MCF 10A (cell line): ENCODE data around the gene EHMT1. TPM values are rescaled to one million over a fixed set of nuclear protein-coding genes. Genes with fewer than 3 reads are reported as not detected.

ENCODE experiments used
- BruUV-seq: library from RNA; stranded (reverse); fragments of 400-500 nt; replicated peaks from 2 replicates; lab custom pipeline; 2021; lab: Mats Ljungman, UMichigan
- CTCF ChIA-PET: fragments of 300-600 bp; sonication (Branson Sonifier 250); formaldehyde crosslinking; extraction: SDS; loops from one replicate; lab custom pipeline; 2021; ENCODE audit warnings: antibody characterized with exemption, inconsistent platforms; lab: Yijun Ruan, JAX
- POLR2A ChIA-PET: fragments of 300-600, 350-650 bp; sonication (Branson Sonifier 250); formaldehyde crosslinking; extraction: SDS; loops from one replicate; lab custom pipeline; 2020; ENCODE audit warnings: antibody characterized with exemption, inconsistent platforms; lab: Yijun Ruan, JAX
- DNase-seq: peaks from one replicate; pipeline ENCODE4 v3.0.0-alpha.2; 2018; ENCODE audit not compliant: unreplicated experiment
- H3K27ac Mint-ChIP-seq: one replicate; pipeline ENCODE4 v1.8.0; 2022; ENCODE audit warnings: mild to moderate bottlenecking, low read depth, mixed read lengths; ENCODE audit not compliant: unreplicated experiment
- H3K27me3 Mint-ChIP-seq: one replicate; pipeline ENCODE4 v1.8.0; 2022; ENCODE audit warnings: mixed read lengths; ENCODE audit not compliant: insufficient read depth, unreplicated experiment
- H3K36me3 Mint-ChIP-seq: one replicate; pipeline ENCODE4 v1.8.0; 2022; ENCODE audit warnings: mild to moderate bottlenecking, moderate library complexity, mixed read lengths; ENCODE audit not compliant: insufficient read depth, unreplicated experiment
- H3K4me1 Mint-ChIP-seq: one replicate; pipeline ENCODE4 v1.8.0; 2022; ENCODE audit warnings: mixed read lengths; ENCODE audit not compliant: insufficient read depth, unreplicated experiment
- H3K4me3 Mint-ChIP-seq: one replicate; pipeline ENCODE4 v1.8.0; 2022; ENCODE audit warnings: mild to moderate bottlenecking, moderate library complexity, mixed read lengths; ENCODE audit not compliant: unreplicated experiment
- H3K9me3 Mint-ChIP-seq: one replicate; pipeline ENCODE4 v1.8.0; 2022; ENCODE audit warnings: mixed read lengths; ENCODE audit not compliant: unreplicated experiment
- intact Hi-C: fragments of 100-400 bp; cut with micrococcal nuclease; formaldehyde crosslinking; loops from 2 replicates; pipeline ENCODE4 v1.14.1; 2022
- total RNA-seq: library from RNA; stranded (reverse); gene quantifications from 2 replicates; pipeline ENCODE4 v1.2.3, GENCODE V29; 2022
- TF ChIP-seq, protein P1 (sequence below): fragments of 200-600 bp; IDR thresholded peaks from one replicate; pipeline ENCODE4 v1.8.0; 2022; ENCODE audit warnings: antibody characterized with exemption, mild to moderate bottlenecking; ENCODE audit not compliant: unreplicated experiment

Gene EHMT1
- total RNA-seq, 1 experiment from 2014 or later = 79.7 TPM

DNA sequence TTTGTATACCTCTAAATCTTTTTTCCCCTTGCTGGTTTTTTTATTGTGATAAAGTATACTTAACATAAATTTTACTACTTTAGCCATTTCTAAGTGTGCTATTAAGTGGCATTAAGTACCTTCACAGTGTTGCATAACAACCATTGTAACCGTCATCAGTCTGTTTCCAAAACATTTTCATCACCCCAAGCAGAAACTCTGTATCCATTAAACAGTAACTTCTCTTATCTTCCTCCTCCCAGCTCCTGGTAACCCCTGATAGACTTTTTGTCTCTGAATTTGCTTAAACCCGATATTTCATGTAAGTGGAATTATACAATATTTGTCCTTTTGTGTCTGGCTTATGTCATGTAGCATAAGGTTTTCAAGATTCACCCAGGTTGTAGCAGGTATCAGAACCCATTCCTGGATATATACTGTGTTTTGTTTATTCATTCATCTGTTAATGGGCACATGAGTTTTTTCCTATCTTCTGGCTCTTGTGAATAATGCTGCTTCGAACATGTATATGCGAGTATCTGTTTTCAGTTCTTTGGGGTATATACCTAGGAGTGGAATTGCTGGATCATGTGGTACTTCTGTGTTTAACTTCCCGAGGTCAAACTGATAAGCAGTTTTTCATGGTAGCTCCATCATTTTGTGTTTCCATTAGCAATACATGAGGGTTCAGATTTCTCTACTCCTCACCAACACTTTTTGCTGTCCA, 66.4 kb downstream of the EHMT1 start:
- Mint-ChIP-seq H3K4me1 (peaks cover 24% of the 10 kb centered on the region), H3K4me3 (no peak overlapping the region), H3K27me3 (no peaks in the 10 kb centered on the region), H3K9me3 (no peaks in the 10 kb centered on the region), H3K36me3 (peaks cover 44% of the 10 kb centered on the region), H3K27ac (no peak overlapping the region)
- CTCF ChIA-PET = interaction anchor here (0.5 to 1.6 kb wide), 4 partner anchors 10 to 149 kb away, joined by 3 to 4 read pairs (median 3); no protein-coding TSS in a partner anchor
- no peak for DNase-seq
- TF ChIP-seq, protein P1, sequence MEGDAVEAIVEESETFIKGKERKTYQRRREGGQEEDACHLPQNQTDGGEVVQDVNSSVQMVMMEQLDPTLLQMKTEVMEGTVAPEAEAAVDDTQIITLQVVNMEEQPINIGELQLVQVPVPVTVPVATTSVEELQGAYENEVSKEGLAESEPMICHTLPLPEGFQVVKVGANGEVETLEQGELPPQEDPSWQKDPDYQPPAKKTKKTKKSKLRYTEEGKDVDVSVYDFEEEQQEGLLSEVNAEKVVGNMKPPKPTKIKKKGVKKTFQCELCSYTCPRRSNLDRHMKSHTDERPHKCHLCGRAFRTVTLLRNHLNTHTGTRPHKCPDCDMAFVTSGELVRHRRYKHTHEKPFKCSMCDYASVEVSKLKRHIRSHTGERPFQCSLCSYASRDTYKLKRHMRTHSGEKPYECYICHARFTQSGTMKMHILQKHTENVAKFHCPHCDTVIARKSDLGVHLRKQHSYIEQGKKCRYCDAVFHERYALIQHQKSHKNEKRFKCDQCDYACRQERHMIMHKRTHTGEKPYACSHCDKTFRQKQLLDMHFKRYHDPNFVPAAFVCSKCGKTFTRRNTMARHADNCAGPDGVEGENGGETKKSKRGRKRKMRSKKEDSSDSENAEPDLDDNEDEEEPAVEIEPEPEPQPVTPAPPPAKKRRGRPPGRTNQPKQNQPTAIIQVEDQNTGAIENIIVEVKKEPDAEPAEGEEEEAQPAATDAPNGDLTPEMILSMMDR = no peak
- POLR2A ChIA-PET = interaction anchor here (1.1 kb wide), 1 partner anchor 19 kb away, joined by 5 read pairs; no protein-coding TSS in a partner anchor
- intact Hi-C loops = no loop called here
- BruUV-seq = no TSS peak

DNA sequence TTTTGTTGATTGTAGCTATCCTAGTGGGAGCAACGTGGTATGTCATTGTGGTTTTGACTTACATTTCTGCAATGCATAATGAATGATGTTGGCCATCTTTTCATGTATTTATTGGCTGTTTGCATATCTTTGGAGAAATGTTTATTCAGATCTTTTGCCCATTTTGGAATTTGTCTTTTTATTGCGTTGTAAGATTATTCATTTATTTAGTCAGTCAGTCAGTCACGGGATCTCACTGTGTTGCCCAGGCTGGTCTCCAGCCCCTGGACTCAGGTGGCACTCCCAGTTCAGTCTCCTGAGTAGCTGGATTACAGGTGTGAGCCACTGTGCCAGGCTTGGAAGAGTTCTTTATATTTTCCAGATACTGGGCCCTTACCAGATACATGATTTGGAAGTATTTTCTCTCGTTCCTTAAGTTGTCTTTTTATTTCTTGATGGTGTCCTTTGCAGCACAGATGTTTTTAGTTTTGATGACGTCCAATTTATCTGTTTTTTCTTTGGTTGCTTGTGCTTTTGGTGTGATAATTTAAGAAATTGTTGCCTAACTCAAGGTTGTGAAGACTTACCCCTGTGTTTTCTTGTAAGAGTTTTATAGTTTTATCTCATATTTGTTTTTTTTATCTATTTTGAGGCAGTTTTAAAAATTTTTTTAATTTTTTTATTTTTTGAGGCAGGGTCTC, 67.1 kb downstream of the EHMT1 start:
- Mint-ChIP-seq H3K4me1 (peaks cover 29% of the 10 kb centered on the region), H3K4me3 (no peak overlapping the region), H3K9me3 (no peaks in the 10 kb centered on the region), H3K27ac (no peak overlapping the region), H3K36me3 (peaks cover 39% of the 10 kb centered on the region), H3K27me3 (no peaks in the 10 kb centered on the region)
- ChIA-PET CTCF (interaction anchor here (0.5 to 1.6 kb wide), 4 partner anchors 9 to 148 kb away, joined by 3 to 4 read pairs (median 3); no protein-coding TSS in a partner anchor), POLR2A (interaction anchor here (0.6 to 1.1 kb wide), 2 partner anchors 20 to 422 kb away, joined by 3 to 5 read pairs; no protein-coding TSS in a partner anchor)
- no TSS peak for BruUV-seq
- no peak for DNase-seq
- TF ChIP-seq, protein P1 = no peak
- intact Hi-C loops = no loop called here

DNA sequence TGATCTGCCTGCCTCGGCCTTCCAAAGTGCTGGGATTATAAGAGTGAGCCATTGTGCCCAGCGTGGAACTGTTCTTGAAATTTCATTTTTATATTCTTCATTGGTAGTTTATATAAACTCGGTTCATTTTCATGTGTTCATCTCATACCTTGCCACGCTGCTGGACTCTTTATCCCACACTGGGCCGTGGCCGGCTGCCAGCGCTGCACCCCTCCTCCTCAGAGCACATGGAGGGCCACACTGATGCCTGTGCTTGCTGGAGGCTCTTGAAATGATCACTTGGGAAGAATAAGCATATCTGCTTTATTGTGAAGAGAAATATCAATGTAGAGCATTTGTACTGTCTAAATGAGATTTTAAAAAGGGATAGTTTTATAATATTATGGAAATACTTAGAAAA, 69.5 kb downstream of the EHMT1 start:
- CTCF ChIA-PET = no interaction called here
- H3K27me3 Mint-ChIP-seq = no peaks in the 10 kb centered on the region
- H3K4me1 Mint-ChIP-seq = peaks cover 33% of the 10 kb centered on the region
- DNase-seq = no peak
- H3K4me3 Mint-ChIP-seq = no peak overlapping the region
- intact Hi-C loops = no loop called here
- no TSS peak for BruUV-seq
- POLR2A ChIA-PET = no interaction called here
- peaks cover 24% of the 10 kb centered on the region for H3K36me3 Mint-ChIP-seq
- no peaks in the 10 kb centered on the region for H3K9me3 Mint-ChIP-seq
- H3K27ac Mint-ChIP-seq = no peak overlapping the region
- TF ChIP-seq, protein P1 = no peak

DNA sequence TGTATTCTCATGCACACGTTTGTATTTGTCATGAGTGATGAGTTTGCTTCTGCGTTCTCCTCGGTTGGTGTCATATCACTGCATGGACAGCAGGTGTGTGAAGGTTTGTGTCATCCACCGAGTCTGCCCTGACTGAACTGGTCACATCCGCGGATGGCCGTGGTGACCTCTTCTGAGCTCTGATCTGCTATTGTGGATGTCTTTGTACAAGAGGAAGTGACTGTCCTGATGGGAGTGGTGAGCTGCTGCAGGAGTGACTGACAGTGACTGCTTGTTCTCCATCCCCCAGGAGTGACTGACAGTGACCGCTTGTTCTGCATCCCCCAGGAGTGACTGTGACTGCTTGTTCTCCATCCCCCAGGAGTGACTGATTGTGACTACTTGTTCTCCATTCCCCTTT, 69.9 kb downstream of the EHMT1 start:
- Mint-ChIP-seq H3K9me3 (no peaks in the 10 kb centered on the region), H3K27me3 (no peaks in the 10 kb centered on the region), H3K36me3 (peaks cover 22% of the 10 kb centered on the region), H3K4me1 (peaks cover 33% of the 10 kb centered on the region), H3K4me3 (no peak overlapping the region), H3K27ac (no peak overlapping the region)
- TF ChIP-seq, protein P1 = no peak
- no peak for DNase-seq
- CTCF ChIA-PET = interaction anchor here (2.0 kb wide), 1 partner anchor 15 kb away, joined by 13 read pairs; no protein-coding TSS in a partner anchor
- POLR2A ChIA-PET = no interaction called here
- no TSS peak for BruUV-seq
- intact Hi-C loops = no loop called here
